ENCODE results near the gene CSRP3. TPM values are rescaled to one million over a fixed set of nuclear protein-coding genes. Genes with fewer than 3 reads are reported as not detected.

The CSRP3 gene
- polyA plus RNA-seq, 2 of the 4 experiments (the other 2 are of a cell fraction) = not detected

DNA sequence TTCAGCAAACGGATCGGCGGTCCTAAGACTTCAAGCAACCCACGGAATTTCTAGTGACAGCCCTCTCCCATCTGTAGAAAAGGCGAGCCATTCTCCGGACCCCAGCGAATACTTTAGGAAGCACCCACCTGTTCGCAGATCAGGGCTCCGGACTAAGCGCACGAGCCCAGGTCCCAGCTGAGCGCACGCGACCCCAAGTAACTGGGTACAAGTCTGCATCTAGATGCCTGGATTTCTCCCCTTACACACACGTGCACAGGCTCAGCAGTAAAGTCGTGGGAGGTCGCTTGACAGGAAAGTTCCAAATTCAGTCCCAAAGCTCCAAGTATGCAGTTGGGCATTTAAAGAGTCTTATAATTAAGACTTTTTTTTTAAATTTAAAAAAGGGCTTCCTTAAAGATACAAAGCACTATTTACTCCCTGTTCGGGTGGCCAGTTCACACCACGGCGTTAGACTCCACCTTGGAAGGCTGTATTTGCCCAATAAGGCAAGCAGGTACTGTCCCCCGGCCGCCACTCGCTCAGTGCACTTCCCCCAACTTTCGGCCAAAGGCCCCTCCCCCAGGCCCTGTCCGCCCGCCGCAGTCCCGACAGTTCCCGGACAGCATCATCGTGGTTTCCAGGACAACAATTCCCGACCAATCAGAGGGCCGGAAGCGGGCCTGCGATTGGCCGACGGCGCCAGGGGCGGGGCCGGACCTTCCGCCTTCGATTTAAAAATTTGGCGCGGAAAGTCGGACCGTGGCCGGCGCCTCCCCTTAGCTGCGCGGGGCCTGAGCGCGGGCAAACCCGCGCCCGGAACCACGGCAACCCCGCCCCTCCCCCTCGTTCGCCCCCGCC, 38.9 kb upstream of the CSRP3 start, which contains the start of gene E2F8:
Gene E2F8, minus strand, starts transcription at position 526 of the 840 bp plus-strand sequence. CDS start 824 bp downstream, outside the sequence.
- FAIRE-seq = no peak
- DNase-seq (ENCODE audit: low read depth in 1 of 2, low spot score in 1 of 2) = peak; percentile 95 to 98
- no peaks in the 10 kb centered on the region; the same call in 2 of the 3 replicates for H3K9me3 ChIP-seq
- peak within 1 kb of the TSS; percentile 85 for H3K4me2 ChIP-seq
- POLR2A ChIA-PET = no interaction called here
- H3K4me1 ChIP-seq = peaks cover 23% of the 10 kb centered on the region; the same call in 2 of the 3 replicates
- H3K4me3 ChIP-seq = peak within 1 kb of the TSS; percentile 83
- peak within 1 kb of the TSS; percentile 76 to 94 for H3K27ac ChIP-seq
- no peak for TF ChIP-seq RCOR1 (IDR thresholded peaks at IDR 0.05; ENCODE audit: low read depth, low read length)
- TF ChIP-seq, protein P1, sequence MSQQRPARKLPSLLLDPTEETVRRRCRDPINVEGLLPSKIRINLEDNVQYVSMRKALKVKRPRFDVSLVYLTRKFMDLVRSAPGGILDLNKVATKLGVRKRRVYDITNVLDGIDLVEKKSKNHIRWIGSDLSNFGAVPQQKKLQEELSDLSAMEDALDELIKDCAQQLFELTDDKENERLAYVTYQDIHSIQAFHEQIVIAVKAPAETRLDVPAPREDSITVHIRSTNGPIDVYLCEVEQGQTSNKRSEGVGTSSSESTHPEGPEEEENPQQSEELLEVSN (IDR thresholded peaks at IDR 0.05; ENCODE audit: borderline replicate concordance, low read depth) = peak; percentile 46; the same call in 1 of the 2 replicates
- TF ChIP-seq, protein P2, sequence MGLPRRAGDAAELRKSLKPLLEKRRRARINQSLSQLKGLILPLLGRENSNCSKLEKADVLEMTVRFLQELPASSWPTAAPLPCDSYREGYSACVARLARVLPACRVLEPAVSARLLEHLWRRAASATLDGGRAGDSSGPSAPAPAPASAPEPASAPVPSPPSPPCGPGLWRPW (IDR thresholded peaks at IDR 0.05) = no peak
- TF ChIP-seq JUN (IDR thresholded peaks at IDR 0.05) = peak in 1 of 2 experiments; percentile 62; a peak in 2 of 5 replicates
- no peak for TF ChIP-seq CEBPB (IDR thresholded peaks at IDR 0.05)
- TF ChIP-seq, protein P3, sequence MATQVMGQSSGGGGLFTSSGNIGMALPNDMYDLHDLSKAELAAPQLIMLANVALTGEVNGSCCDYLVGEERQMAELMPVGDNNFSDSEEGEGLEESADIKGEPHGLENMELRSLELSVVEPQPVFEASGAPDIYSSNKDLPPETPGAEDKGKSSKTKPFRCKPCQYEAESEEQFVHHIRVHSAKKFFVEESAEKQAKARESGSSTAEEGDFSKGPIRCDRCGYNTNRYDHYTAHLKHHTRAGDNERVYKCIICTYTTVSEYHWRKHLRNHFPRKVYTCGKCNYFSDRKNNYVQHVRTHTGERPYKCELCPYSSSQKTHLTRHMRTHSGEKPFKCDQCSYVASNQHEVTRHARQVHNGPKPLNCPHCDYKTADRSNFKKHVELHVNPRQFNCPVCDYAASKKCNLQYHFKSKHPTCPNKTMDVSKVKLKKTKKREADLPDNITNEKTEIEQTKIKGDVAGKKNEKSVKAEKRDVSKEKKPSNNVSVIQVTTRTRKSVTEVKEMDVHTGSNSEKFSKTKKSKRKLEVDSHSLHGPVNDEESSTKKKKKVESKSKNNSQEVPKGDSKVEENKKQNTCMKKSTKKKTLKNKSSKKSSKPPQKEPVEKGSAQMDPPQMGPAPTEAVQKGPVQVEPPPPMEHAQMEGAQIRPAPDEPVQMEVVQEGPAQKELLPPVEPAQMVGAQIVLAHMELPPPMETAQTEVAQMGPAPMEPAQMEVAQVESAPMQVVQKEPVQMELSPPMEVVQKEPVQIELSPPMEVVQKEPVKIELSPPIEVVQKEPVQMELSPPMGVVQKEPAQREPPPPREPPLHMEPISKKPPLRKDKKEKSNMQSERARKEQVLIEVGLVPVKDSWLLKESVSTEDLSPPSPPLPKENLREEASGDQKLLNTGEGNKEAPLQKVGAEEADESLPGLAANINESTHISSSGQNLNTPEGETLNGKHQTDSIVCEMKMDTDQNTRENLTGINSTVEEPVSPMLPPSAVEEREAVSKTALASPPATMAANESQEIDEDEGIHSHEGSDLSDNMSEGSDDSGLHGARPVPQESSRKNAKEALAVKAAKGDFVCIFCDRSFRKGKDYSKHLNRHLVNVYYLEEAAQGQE (IDR thresholded peaks at IDR 0.05) = no peak
- TF ChIP-seq PHF8 (IDR thresholded peaks at IDR 0.05; ENCODE audit: borderline replicate concordance, low read depth) = 0 out of 2 replicates have a peak, but pooled peaks have one; percentile 49
- TF ChIP-seq CHD2 (IDR thresholded peaks at IDR 0.05; ENCODE audit: low read length, partially characterized antibody) = peak; percentile 72
- CTCF ChIA-PET = no interaction called here
- ATAC-seq = peak; percentile 96
- under 1% methylated on average over 23 of the region's 59 CpGs for WGBS (ENCODE audit: missing lambda C conversion rate)

DNA sequence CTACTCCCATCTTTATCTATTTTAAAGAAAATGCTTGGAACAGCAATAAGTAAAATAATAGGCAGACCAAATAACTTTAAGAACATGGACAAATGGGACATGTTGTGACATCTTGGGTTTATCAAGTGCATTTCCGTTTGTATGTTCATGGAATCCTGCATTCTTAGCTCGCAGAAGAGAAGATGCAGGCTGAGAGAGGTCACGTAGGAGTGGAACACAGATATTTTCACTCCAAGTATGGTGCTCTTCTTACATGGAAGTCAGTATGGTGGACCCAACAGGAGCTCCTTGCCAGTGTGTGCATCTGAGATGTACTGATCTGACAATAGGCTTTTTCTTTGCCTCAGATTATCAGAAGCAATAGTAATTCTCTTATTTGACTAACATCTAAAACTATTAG, 37.3 kb upstream of the CSRP3 start:
- no peak for ATAC-seq
- Histone ChIP-seq H3K27ac (no peak overlapping the region), H3K4me3 (peak overlapping the region; percentile 83; the same call in 2 of the 3 replicates), H3K9me3 (no peaks in the 10 kb centered on the region), H3K4me1 (peaks cover 23% of the 10 kb centered on the region; the same call in 2 of the 3 replicates), H3K4me2 (peak overlapping the region; percentile 85)
- FAIRE-seq = no peak
- TF ChIP-seq MAFK (IDR thresholded peaks at IDR 0.05; ENCODE audit: partially characterized antibody) = peak; percentile 33
- no peak for TF ChIP-seq HEYL (CRISPR knock-in tag; IDR thresholded peaks at IDR 0.05)
- POLR2A ChIA-PET = no interaction called here
- CTCF ChIA-PET = interaction anchor here (1.0 to 1.3 kb wide), 3 partner anchors 12 to 168 kb away, joined by 3 read pairs; no protein-coding TSS in a partner anchor
- DNase-seq (ENCODE audit: low read depth in 1 of 2, low spot score in 1 of 2) = no peak
- WGBS (ENCODE audit: missing lambda C conversion rate) = 87% methylated on average over 3 of the region's 3 CpGs

DNA sequence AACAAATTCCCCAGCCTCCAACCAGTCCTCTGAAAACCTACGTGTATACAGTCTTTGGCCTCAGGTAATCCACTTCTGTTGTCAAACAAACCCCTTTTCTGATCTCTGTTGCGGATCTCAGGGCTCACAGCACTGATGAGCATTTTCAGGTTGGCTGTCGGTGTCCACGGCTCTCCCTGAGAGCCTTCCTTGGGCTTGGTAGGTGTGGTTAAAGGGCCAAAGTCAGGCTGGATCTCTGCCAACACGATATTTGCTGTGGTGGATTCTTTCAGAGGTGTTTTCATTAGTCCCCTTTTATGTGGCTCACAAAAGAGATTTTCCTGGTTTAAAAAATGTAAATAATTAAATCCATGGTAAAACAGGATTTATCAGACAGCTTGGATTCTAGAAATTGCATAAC, 36.0 kb upstream of the CSRP3 start:
- ChIA-PET POLR2A (no interaction called here), CTCF (interaction anchor here (0.9 kb wide), 1 partner anchor 21 kb away, joined by 4 read pairs; no protein-coding TSS in a partner anchor)
- no peak overlapping the region for H3K4me3 ChIP-seq
- no peak for FAIRE-seq
- H3K9me3 ChIP-seq = no peaks in the 10 kb centered on the region
- no peak overlapping the region for H3K27ac ChIP-seq
- H3K4me2 ChIP-seq = no peak overlapping the region
- ATAC-seq = no peak
- no peak for TF ChIP-seq KDM5A (IDR thresholded peaks at IDR 0.05)
- TF ChIP-seq ZNF302 (CRISPR knock-in tag; IDR thresholded peaks at IDR 0.05) = no peak
- no peak for TF ChIP-seq NR3C1 (IDR thresholded peaks at IDR 0.05)
- no peak for TF ChIP-seq ZC3H11A (IDR thresholded peaks at IDR 0.05)
- no peak for TF ChIP-seq ZSCAN20 (CRISPR knock-in tag; IDR thresholded peaks at IDR 0.05)
- no peak for TF ChIP-seq RARB (CRISPR knock-in tag; IDR thresholded peaks at IDR 0.05)
- no peak for TF ChIP-seq FOXS1 (CRISPR knock-in tag; IDR thresholded peaks at IDR 0.05)
- 68% methylated on average over 5 of the region's 5 CpGs for WGBS (ENCODE audit: missing lambda C conversion rate)
- DNase-seq (ENCODE audit: low read depth in 1 of 2, low spot score in 1 of 2) = no peak
- peaks cover 29% of the 10 kb centered on the region; the same call in 2 of the 3 replicates for H3K4me1 ChIP-seq
